Upper lobe of left lung (tissue), 6 donors: ENCODE data around the gene ABCD4. TPM values are rescaled to one million over a fixed set of nuclear protein-coding genes. Genes with fewer than 3 reads are reported as not detected.

Experiments used
- ATAC-seq, 2 donors: fragments of 200-7000 bp; cut with Tn5 transposase; one replicate each; pipeline ENCODE4 v1.9.1; 2022; ENCODE audit warnings: mild to moderate bottlenecking in 2 of 2, moderate library complexity in 2 of 2; ENCODE audit not compliant: low FRiP score in 2 of 2
- DNase-seq, 2 donors: peaks; one replicate each; pipeline ENCODE4 v3.0.0-alpha.2; 2019 to 2020
- H3K27ac ChIP-seq, 4 donors: fragments of 200-600 bp; sonication (generic); one replicate each; pipeline ENCODE4 v1.5.1; 2016 to 2019
- H3K27me3 ChIP-seq, 4 donors: fragments of 200-600 bp; sonication (generic); one replicate each; pipeline ENCODE4 v1.5.1; 2017 to 2019
- H3K36me3 ChIP-seq, 4 donors: fragments of 200-600 bp; sonication (generic); one replicate each; pipeline ENCODE4 v1.5.1; 2016 to 2019
- H3K4me1 ChIP-seq, 4 donors: fragments of 200-600 bp; sonication (generic); one replicate each; pipeline ENCODE4 v1.5.1; 2018 to 2019
- H3K4me3 ChIP-seq, 4 donors: fragments of 200-600 bp; sonication (generic); one replicate each; pipeline ENCODE4 v1.5.1; 2017 to 2019; ENCODE audit warnings: mild to moderate bottlenecking in 2 of 4, moderate library complexity in 1 of 4
- H3K9me3 ChIP-seq, 4 donors: fragments of 200-600 bp; sonication (generic); one replicate each; pipeline ENCODE4 v1.5.1; 2018 to 2019
- CTCF ChIP-seq, 6 experiments: fragments of 450-650 bp in 4 of 6; fragments of 200-600 bp in 2 of 6; sonication (generic) in 2 of 6; IDR thresholded peaks; one replicate each; pipeline ENCODE4 v1.5.1; 2016 to 2019; ENCODE audit warnings: antibody characterized with exemption in 6 of 6
- EP300 ChIP-seq, 4 donors: sonication (generic); formaldehyde crosslinking; IDR thresholded peaks; one replicate each; pipeline ENCODE4 v1.5.1; 2017; ENCODE audit warnings: antibody characterized with exemption in 4 of 4, control low read depth in 2 of 4
- POLR2A ChIP-seq, 4 donors: fragments of 450-650 bp; IDR thresholded peaks; one replicate each; pipeline ENCODE4 v1.5.1; 2016 to 2017; ENCODE audit warnings: antibody characterized with exemption in 4 of 4, mild to moderate bottlenecking in 2 of 4
- POLR2AphosphoS5 ChIP-seq, 2 donors: sonication (generic); formaldehyde crosslinking; IDR thresholded peaks; one replicate each; pipeline ENCODE4 v1.5.1; 2017; ENCODE audit warnings: antibody characterized with exemption in 2 of 2
- WGBS, 2 donors: methylation state at CpG; one replicate each; pipeline ENCODE4 v1.1.5; 2017 to 2018; 5-methylcytosine and 5-hydroxymethylcytosine counted together
- total RNA-seq, 6 donors: library from RNA; depleted of rRNA in 4 of 6; stranded (reverse); fragments of >200 nt in 4 of 6; gene quantifications; one replicate each; pipeline versions ENCODE4 v1.1.0 to v1.2.1, GENCODE V29; 2016 to 2021
- donor health status: DM: no; HTN: no; CAD: no; lungs with moderate emphysema.
- donor health status: DM: no; HTN: yes; CAD: no; lungs with severe emphysema.

The ABCD4 gene
- total RNA-seq, 6 donors from 2014 or later = 35.1 to 150 (median 52.5) TPM

GRCh38 chr14:74259513-74259912, 43.2 kb downstream of the ABCD4 start:
- H3K27ac ChIP-seq = no peak overlapping the region
- H3K36me3 ChIP-seq = no peaks in the 10 kb centered on the region
- no peak for ATAC-seq
- DNase-seq = peak in 1 of 2 donors; percentile 56
- H3K4me3 ChIP-seq = no peak overlapping the region
- 95 to 98% methylated on average over 12 of the region's 12 CpGs for WGBS, 2 donors
- H3K9me3 ChIP-seq = no peaks in the 10 kb centered on the region
- peaks cover 11 to 19% (median 14%) of the 10 kb centered on the region in 4 donors for H3K4me1 ChIP-seq
- peaks cover 0 to 5% (median 2%) of the 10 kb centered on the region in 4 donors for H3K27me3 ChIP-seq
- no peak for TF ChIP-seq CTCF (IDR thresholded peaks at IDR 0.05)
- TF ChIP-seq POLR2A (IDR thresholded peaks at IDR 0.05) = no peak
- TF ChIP-seq POLR2AphosphoS5 (IDR thresholded peaks at IDR 0.05) = no peak
- no peak for TF ChIP-seq EP300 (IDR thresholded peaks at IDR 0.05)

GRCh38 chr14:74258764-74259035, 44.0 kb downstream of the ABCD4 start:
- Histone ChIP-seq H3K4me1 (peaks cover 11 to 19% (median 14%) of the 10 kb centered on the region in 4 donors), H3K36me3 (no peaks in the 10 kb centered on the region), H3K4me3 (no peak overlapping the region), H3K9me3 (no peaks in the 10 kb centered on the region), H3K27ac (no peak overlapping the region), H3K27me3 (peaks cover 0 to 5% (median 2%) of the 10 kb centered on the region in 4 donors)
- TF ChIP-seq POLR2AphosphoS5 (IDR thresholded peaks at IDR 0.05) (no peak), CTCF (IDR thresholded peaks at IDR 0.05) (no peak), POLR2A (IDR thresholded peaks at IDR 0.05) (no peak), EP300 (IDR thresholded peaks at IDR 0.05) (no peak)
- WGBS, 2 donors = 77 to 79% methylated on average over 3 of the region's 3 CpGs
- ATAC-seq (no peak), DNase-seq (no peak)

GRCh38 chr14:74257941-74258763, 44.6 kb downstream of the ABCD4 start:
- no peak for TF ChIP-seq CTCF (IDR thresholded peaks at IDR 0.05)
- no peak for TF ChIP-seq EP300 (IDR thresholded peaks at IDR 0.05)
- no peak for TF ChIP-seq POLR2A (IDR thresholded peaks at IDR 0.05)
- TF ChIP-seq POLR2AphosphoS5 (IDR thresholded peaks at IDR 0.05) = no peak
- no peaks in the 10 kb centered on the region for H3K36me3 ChIP-seq
- DNase-seq (peak in 1 of 2 donors; percentile 87), ATAC-seq (peak in 1 of 2 donors; percentile 28)
- peaks cover 11 to 19% (median 14%) of the 10 kb centered on the region in 4 donors for H3K4me1 ChIP-seq
- 7 to 18% methylated on average over 24 to 51 of the region's 56 CpGs for WGBS, 2 donors
- no peaks in the 10 kb centered on the region for H3K9me3 ChIP-seq
- H3K27me3 ChIP-seq = peaks cover 0 to 5% (median 2%) of the 10 kb centered on the region in 4 donors
- peak overlapping the region; percentile 55 to 73 (median 64) for H3K4me3 ChIP-seq
- peak overlapping the region in 1 of 4 donors; percentile 61 for H3K27ac ChIP-seq

- Histone ChIP-seq H3K9me3 (no peaks in the 10 kb centered on the region), H3K36me3 (no peaks in the 10 kb centered on the region), H3K27ac (peak overlapping the region in 1 of 4 donors; percentile 61), H3K27me3 (peaks cover 0 to 5% (median 2%) of the 10 kb centered on the region in 4 donors), H3K4me1 (peaks cover 11 to 19% (median 14%) of the 10 kb centered on the region in 4 donors), H3K4me3 (peak overlapping the region; percentile 55 to 73 (median 64))
- DNase-seq (peak; percentile 45 to 93), ATAC-seq (peak; percentile 83 to 95)
- no peak for TF ChIP-seq POLR2AphosphoS5 (IDR thresholded peaks at IDR 0.05)
- no peak for TF ChIP-seq EP300 (IDR thresholded peaks at IDR 0.05)
- peak; percentile 89 to 99 (median 94) for TF ChIP-seq CTCF (IDR thresholded peaks at IDR 0.05)
- WGBS, 2 donors = 5% methylated on average over 36 to 51 of the region's 68 CpGs
Observed at GRCh38 chr14:74257078-74257940, 45.4 kb downstream of the ABCD4 start.
